LHCN-M2 (cell line): ENCODE data around the gene HOXD11. TPM values are rescaled to one million over a fixed set of nuclear protein-coding genes. Genes with fewer than 3 reads are reported as not detected.
A peak's percentile ranks its signal among the peaks of the same experiment; 100 is the strongest.

Source experiments
- DNase-seq: peaks from one replicate; pipeline ENCODE4 v3.0.0-alpha.2; 2012; ENCODE audit warnings: low read depth
- total RNA-seq: library from RNA; depleted of rRNA; stranded (reverse); fragments of >200 nt; gene quantifications from 2 replicates; pipeline ENCODE4 v1.2.3, GENCODE V29; 2014

The HOXD11 gene
- total RNA-seq, 1 experiment from 2014 or later, result not detected

DNA sequence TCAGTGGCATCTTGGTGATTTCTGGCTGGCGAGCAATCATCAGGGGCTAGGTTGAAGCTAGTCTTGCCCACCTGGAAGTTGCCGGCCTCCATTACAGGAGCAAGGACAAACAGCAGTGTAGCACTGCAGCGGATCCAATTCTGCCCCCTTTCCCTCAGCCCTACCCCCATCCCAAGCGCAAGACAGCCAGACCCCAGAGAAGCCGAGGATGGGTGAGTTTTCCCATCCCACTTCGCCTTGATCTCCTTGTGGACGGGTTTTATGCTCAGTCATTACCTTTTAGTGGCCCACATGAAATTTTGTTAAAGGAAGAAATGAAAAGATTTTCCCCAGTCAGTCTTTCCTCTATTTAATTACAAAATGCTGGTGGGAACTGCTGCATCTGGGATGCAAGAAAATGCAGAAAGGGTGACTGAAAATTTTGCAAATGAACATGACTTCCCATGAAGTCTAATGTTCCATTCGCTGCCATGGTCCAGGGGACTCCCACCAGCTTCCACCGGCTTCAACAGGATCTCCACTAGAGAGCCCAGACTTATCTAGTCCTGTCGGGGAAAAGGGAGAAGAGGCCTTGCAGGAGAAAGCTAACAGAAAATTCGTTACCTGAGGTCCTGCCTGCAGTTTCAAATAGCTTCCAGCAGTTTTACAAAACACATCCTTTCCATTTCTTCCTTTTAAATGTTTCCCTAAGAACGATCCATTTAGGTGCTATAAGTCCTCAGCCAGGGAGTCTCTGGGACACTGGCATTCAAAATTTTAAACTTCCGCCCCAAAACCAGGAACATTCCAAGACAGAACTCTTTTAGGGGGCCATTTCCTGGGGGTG, 13.5 kb downstream of the HOXD11 start:
- DNase-seq, result no peak

DNA sequence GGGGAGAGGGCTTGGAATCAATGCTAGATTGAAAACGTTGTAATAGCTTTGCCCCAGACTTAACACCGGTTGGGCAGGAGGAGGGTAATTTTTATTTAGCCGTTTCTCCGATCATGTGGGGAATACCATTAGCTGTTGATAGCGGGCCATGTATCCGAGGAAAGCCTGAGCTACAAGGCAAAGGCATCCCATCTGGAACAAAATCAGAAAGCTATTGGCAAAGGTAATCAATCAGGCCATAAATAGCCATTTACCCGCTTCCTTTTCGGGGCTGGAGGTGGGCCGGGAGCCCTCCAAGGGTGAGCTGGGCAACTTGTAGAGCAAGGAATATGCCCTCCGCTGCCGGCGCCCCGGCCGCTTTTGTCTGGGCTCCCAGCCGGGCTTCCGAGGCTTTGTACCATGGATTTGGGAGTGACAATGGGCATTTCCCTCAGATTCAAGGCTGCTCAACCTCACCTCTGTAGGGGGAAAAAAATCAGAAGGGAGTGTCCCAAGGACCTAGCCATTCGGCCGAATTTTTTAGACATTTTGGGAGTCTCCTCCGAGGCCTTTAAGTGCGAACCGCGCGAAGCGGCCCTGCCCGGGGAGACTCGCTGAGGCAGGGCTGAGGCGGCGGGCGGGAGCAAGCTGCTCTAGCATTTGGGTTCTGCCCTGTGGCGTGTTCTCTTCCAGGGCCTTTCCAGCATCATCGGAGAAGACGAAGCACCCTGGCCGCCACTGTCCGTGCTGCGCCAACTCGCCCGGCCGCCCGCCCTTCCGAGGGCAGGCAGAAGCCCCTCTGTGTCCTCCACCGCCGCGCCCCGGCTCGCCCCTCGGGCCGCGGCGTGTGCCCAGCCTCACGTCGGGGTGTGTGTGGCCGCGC, 14.3 kb downstream of the HOXD11 start:
- no peak for DNase-seq

DNA sequence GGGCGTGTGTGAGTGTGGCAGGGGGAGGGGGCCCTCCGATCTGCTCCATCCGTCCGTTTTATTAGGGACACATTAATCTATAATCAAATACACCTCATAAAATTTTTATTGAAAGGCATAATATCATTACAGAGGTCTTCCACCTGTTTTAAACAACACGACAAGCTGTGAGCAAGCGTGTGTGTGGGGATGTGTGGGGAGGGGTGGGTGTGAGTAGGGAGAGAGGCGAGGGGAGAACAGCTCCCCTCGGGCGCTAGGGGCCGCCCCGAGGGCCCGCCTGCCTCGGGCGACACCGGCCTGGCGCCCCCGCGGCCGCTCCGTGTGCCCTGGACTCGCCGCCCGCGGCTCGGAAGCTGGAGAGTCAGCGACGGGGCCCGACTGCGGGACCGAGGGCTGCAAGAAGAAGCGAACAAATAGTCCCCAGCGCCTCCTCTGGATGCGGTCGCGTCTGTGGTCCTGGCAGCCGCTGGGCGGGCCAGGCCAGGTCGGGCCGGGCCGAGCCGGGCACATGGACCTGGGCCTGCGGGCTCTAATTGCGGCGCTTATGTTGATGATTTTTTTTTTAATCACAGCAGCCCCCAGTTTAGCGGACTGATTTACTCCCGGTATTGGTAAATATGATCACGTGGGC, 15.1 kb downstream of the HOXD11 start:
- peak; percentile 25 for DNase-seq

DNA sequence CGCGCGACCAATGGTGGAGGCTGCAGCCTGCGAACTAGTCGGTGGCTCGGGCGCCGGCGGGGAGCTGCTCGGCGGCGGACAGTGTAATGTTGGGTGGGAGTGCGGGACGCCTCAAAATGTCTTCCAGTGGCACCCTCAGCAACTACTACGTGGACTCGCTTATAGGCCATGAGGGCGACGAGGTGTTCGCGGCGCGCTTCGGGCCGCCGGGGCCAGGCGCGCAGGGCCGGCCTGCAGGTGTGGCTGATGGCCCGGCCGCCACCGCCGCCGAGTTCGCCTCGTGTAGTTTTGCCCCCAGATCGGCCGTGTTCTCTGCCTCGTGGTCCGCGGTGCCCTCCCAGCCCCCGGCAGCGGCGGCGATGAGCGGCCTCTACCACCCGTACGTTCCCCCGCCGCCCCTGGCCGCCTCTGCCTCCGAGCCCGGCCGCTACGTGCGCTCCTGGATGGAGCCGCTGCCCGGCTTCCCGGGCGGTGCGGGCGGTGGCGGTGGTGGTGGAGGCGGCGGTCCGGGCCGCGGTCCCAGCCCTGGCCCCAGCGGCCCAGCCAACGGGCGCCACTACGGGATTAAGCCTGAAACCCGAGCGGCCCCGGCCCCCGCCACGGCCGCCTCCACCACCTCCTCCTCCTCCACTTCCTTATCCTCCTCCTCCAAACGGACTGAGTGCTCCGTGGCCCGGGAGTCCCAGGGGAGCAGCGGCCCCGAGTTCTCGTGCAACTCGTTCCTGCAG, 15.8 kb downstream of the HOXD11 start, which contains the start of gene HOXD9:
Gene HOXD9, plus strand, starts transcription at position 37 of the 728 bp plus-strand sequence. Its CDS starts 50 bp downstream, at position 87.
- DNase-seq, result no peak

DNA sequence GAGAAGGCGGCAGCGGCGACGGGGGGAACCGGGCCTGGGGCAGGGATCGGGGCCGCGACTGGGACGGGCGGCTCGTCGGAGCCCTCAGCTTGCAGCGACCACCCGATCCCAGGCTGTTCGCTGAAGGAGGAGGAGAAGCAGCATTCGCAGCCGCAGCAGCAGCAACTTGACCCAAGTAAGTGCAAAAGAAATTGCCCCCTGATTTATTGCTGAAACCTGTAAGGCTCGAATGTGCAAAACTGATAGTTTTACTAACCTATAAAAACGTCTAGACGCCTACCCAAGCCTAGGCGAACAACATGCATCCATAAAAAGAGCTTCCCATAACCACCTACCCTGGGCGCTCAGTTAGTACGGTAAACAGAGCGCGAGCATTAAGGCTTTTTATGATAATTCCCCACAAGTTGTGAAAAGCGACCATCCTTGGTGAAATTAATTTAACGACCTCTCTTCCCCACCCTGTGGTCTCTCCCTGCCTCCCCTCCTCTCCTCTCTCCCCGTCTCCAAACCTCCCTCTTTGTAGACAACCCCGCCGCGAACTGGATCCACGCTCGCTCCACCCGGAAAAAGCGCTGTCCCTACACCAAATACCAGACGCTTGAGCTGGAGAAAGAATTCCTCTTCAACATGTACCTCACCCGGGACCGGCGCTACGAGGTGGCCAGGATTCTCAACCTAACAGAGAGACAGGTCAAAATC, 16.5 kb downstream of the HOXD11 start:
- DNase-seq, result no peak

DNA sequence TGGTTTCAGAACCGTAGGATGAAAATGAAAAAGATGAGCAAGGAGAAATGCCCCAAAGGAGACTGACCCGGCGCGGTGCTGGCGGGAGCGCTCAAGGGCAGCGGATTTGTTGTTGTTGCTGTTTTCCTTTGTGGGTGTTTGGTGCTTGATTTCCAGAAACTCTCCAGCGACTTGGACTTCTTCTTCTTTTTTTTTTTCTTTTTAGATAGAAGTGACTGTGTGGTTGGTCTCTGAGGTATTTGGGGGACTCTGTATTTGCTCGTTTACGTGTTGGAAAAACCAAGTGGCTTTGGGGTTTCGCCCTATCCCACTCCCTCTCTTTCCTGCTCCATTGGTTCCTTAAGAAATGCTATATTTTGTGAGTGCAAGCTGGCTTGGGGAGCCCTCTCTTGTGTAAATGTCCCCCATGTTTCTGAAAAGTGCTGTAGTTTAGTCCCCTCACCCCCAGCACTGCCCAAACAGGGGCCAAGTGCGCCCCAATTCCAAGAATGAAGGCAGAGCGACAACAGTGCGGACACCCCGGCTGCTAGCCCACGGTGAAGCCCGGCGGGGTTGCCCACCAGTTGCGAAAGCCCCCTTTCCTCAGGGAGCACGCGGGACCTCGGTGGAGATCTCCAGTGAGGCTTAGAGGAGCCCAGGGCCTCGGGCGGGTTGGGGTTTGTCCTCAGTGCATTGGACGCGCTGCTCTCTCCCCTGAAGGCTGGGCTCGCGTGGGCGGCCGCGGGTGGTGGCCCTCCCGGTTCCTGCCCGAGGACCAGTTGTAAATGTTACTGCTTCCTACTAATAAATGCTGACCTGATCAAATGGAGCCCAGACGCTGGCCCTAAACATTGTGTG, 17.2 kb downstream of the HOXD11 start:
- DNase-seq, result no peak

DNA sequence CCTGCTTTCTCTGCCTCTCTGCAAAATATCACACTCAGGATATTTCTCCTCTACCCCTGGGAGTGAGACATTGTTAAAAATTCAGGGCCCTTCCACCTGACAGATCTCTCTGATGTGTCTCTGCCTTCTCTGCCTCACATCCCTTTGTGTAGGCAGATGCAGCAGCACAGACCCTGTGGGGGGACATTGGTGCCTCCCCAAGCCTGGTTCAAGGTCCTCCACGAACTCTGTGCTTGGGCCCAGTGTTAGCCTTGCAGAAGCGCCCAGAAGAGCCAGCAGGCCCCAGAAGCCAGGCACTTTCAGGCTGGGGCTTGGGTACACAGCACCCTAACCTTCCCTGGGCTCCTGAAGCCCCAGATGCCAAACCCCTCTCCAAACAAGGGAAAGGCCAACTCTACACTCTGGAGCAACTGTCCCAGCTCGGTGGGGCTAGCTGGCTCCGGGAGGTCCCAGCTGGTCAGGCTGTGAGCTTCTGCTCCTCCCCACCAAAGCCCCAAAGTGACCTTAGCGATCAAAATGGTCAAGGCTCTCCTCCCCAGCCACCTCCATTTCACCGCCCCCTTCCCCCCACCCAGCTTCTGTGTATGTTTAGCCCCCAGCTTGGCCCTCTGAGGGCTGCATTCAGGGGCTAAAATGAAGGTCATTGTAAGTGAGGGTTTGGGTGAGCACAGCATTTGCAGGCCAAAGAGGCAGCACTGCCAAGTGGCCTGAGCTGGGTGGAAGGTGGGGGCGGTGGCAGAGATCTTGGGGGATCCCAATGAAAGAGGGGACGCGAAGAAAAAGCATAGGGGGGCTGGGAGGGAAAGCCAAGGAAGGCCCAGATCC, 18.1 kb downstream of the HOXD11 start:
- DNase-seq, result no peak

DNA sequence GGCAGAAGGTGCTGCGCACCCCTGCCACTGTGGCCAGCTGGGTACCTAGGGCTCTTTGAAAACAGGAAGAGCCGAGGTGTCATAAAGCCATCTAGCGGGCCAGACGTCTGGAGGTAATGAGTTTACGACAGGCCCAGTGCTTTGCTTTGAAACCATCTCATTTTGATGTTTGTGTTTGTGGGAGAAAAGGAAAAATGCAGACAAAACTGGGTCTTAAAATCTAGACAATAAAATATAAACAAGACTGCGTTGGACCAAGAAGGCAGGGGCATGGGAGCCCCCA, 18.6 kb downstream of the HOXD11 start:
- no peak for DNase-seq

DNA sequence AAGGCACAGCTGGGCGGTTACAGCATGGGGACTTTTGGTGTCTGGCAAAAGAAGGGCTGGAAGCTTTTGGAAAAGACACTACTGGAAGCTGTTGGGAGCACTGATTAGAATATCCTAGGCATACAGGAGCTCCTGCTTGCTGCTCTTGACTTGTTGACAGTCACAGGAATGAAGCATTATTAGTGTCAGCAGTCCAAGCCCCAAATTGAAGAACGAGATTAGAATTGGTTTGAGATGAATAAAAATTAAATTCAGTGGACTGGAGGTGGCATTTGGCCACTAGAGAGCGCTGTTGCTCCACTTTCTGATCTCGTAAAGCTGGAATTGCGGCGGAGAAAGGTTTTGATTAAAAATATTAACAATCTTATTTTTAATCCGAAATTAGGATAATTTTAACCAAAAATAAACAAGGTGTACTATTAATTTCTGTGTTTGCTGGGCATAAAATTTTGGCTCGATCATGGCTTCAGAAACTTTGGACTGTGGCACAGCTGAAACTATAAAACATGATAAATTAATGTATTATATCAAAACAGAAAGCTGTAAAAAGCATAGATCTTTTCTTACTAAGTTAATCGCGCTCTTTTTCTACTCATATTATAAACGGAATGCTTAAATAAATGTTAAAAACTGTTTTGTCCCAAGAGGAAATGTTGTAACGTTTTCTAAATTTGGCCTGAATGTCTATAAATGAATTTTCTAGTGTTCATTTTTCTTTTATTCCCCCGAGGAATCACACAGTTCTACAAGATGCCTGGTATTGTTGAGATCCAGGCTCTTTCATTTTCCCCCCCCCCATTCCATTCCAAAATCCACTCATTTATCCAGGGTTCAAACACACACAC, 20.1 kb downstream of the HOXD11 start:
- peak; percentile 47 for DNase-seq

DNA sequence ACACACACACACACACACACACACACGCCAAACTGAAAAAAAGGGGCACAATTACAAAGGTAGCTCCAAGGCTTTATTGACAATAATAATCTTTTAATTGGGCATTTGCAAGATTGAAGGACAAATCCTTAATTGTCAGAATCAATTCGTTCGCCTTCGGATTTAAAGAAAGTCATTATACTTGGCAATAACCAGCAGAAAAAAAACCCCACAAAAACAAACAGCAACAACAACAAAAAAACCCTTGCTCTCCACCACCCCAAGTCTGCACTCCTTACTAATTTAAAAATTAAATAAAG, 20.6 kb downstream of the HOXD11 start:
- DNase-seq, result no peak

DNA sequence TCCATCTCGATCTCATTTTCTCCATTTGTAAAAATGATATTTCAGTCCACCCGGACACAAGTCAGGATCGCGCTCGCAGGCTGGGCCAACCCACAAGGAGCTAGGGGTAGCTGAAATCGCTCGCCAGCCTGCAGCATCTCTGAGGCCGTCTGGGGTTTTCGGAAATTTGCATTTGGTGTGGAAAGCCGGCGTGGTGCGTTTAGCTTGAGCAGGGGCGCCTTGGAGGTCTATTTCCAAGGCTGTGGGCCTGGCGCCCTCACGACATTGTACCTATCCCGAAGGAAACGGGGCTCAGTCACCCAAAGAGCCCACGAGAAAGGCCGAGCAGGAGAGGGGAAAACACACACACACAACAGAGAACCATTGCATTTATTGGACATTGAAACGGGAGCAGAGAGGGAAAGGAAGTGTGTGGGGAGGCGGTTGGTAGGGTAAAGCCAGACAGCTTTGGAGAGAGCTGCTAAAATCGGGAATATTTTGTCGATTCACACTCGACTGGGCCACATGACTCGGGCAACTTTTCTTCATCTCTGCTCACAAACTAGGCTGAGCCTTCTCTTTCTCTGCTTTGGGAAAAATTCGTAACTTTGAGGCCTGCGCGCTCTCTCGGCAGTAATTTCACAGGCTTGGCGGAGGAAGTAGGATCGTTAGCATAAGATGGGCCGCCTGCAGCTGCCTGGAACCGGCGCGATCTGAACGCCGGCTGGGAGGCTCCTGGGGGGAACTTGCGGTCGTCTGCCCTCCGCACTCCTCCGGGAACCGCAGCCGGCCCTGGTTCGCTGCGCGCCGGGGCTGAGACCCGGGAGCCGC, 21.3 kb downstream of the HOXD11 start:
- no peak for DNase-seq

DNA sequence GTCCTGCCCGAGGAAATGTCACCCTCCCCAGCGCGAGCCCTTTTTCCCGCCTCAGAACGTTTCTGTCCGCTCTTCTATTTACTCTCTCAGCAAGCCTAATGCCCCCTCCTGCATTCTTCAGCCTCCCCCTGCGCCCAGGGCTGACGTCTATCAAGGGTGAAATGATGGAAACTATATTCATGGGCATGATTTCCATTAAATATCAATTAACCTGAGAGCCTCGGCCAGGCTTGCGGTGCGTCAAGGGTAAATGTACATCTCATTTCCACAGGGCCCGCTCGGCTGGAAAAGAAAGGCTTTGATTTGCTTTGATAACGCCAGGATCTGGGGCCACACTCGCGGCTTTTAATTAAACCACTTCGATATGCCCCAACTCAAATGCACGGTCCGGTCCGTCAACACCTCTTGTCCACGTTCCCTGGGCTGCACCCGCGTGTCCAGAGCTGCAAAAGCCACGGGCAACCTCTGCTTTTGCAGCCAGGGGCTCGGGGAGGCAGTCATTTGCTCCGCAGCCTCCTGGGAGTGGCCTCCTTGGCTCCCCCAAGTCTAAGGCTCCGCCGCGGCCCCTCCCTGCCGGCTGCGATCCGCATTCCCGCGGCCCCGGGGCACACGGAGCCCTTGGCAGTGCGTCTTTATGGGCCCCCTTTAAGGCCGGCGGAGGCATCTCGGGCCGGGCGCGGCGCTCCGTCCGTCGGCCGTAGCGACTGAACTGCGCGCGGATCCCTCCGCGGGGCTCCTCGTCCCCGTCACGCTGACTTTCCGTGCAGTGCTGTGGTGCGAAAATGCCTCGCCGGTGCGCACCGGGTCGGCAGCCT, 22.1 kb downstream of the HOXD11 start, which contains the start of gene HOXD8:
Gene HOXD8, plus strand, starts transcription at position 724 of the 815 bp plus-strand sequence. CDS start 662 bp downstream, outside the sequence.
- peak; percentile 46 for DNase-seq

DNA sequence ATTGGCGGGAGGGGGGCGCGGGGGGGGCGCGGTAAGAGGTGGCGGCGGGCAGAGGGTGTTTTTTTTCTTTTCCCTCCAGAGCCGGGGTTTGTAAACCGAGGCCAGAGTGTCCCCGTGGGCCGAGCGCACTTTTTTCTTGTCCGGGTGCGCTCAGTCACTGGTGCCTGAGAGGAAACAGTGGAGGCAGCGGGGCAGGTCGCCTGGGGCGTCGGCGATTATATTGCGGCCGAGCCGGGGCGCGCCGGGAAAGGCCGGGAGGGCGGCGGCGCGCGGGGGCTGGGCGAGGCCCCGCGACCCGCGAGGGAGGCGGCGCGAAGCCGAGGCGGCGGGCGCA, 22.7 kb downstream of the HOXD11 start:
- DNase-seq, result no peak

DNA sequence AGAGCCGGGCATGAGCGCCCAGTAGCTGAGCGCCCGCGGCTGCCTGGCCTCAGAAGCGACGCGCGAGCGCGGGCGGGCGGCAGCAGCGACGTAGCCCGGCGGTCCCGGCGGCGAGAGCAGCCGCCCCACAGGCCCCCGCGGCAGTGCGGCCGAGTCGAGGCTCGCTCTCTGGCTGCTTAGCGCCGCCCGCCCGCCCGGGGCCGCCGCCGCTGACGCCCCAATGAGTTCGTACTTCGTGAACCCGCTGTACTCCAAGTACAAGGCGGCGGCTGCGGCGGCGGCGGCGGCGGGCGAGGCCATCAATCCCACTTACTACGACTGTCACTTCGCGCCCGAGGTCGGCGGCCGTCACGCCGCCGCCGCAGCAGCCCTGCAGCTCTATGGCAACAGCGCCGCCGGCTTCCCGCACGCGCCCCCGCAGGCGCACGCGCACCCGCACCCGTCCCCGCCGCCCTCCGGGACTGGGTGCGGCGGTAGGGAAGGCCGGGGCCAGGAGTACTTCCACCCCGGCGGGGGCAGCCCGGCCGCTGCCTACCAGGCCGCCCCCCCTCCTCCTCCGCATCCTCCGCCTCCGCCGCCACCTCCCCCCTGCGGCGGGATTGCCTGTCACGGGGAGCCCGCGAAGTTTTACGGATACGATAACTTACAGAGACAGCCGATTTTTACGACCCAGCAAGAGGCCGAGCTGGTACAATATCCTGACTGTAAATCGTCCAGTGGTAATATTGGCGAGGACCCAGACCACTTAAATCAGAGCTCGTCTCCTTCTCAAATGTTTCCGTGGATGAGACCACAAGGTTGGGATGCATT, 23.3 kb downstream of the HOXD11 start:
- no peak for DNase-seq

DNA sequence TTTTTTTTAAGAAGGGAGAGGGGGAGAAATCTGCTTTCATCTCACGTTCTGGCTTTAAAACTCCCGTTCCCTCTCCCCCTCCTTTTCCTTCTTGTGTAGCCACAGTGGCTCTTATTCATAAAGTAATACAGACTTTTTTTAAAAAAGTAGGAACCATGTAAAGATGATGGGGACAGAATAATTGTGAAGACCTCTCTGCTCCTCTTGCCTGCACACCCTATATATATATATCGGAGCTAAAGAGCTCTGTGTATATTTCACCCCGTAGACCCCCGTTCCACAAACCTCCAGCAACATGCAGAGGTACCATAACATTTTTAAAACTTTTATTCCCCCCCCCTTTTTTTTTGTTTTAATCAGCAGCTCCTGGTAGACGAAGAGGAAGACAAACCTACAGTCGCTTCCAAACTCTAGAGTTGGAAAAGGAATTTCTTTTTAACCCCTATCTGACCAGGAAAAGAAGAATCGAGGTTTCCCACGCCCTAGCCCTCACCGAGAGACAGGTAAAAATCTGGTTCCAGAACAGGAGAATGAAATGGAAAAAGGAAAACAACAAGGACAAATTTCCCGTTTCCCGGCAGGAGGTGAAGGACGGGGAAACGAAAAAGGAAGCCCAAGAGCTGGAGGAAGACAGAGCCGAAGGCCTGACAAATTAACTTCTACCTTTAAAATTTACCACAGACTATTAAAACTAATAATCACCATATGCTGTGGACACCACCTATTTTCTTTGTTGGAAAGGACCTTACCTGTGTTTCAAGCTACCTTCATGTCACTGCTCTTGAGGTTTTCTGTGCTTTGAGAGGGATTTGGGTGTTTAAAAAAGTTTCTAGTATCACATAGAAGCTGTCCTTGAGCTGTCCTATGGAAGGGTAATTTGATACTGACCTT, 24.1 kb downstream of the HOXD11 start:
- DNase-seq, result no peak
